ENCODE data around the gene YIPF6.
"Not testable (repeated sequence)": the region's sequence is repeated elsewhere in the genome, so short reads cannot be mapped to it uniquely, and the experiment has no call there.

GRCh38 chrX:68524680-68525079 is 25.8 kb downstream of the YIPF6 start:
- TF ChIP-seq, protein P1, sequence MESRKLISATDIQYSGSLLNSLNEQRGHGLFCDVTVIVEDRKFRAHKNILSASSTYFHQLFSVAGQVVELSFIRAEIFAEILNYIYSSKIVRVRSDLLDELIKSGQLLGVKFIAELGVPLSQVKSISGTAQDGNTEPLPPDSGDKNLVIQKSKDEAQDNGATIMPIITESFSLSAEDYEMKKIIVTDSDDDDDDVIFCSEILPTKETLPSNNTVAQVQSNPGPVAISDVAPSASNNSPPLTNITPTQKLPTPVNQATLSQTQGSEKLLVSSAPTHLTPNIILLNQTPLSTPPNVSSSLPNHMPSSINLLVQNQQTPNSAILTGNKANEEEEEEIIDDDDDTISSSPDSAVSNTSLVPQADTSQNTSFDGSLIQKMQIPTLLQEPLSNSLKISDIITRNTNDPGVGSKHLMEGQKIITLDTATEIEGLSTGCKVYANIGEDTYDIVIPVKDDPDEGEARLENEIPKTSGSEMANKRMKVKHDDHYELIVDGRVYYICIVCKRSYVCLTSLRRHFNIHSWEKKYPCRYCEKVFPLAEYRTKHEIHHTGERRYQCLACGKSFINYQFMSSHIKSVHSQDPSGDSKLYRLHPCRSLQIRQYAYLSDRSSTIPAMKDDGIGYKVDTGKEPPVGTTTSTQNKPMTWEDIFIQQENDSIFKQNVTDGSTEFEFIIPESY (CRISPR knock-in tag; IDR thresholded peaks at IDR 0.05): not testable (repeated sequence)
- TF ChIP-seq ZNF395 (CRISPR knock-in tag; IDR thresholded peaks at IDR 0.05); SMAD2 (IDR thresholded peaks at IDR 0.05; ENCODE audit: low read depth, low read length); NCOA6 (IDR thresholded peaks at IDR 0.05); MAFK (IDR thresholded peaks at IDR 0.05; ENCODE audit: low read length); DNMT1 (IDR thresholded peaks at IDR 0.05); ZNF444 (CRISPR knock-in tag; IDR thresholded peaks at IDR 0.05); E2F1 (CRISPR knock-in tag; IDR thresholded peaks at IDR 0.05); XRCC5 (IDR thresholded peaks at IDR 0.05; ENCODE audit: low read depth, low read length): not testable (repeated sequence)
- TF ChIP-seq, protein P2, sequence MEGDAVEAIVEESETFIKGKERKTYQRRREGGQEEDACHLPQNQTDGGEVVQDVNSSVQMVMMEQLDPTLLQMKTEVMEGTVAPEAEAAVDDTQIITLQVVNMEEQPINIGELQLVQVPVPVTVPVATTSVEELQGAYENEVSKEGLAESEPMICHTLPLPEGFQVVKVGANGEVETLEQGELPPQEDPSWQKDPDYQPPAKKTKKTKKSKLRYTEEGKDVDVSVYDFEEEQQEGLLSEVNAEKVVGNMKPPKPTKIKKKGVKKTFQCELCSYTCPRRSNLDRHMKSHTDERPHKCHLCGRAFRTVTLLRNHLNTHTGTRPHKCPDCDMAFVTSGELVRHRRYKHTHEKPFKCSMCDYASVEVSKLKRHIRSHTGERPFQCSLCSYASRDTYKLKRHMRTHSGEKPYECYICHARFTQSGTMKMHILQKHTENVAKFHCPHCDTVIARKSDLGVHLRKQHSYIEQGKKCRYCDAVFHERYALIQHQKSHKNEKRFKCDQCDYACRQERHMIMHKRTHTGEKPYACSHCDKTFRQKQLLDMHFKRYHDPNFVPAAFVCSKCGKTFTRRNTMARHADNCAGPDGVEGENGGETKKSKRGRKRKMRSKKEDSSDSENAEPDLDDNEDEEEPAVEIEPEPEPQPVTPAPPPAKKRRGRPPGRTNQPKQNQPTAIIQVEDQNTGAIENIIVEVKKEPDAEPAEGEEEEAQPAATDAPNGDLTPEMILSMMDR (IDR thresholded peaks at IDR 0.05 in 2 of 3, conservative IDR thresholded peaks at IDR 0.05 in 1 of 3; ENCODE audit: insufficient read depth in 2 of 3, low read depth in 1 of 3, low read length in 3 of 3): not testable (repeated sequence)
- TF ChIP-seq, protein P3, sequence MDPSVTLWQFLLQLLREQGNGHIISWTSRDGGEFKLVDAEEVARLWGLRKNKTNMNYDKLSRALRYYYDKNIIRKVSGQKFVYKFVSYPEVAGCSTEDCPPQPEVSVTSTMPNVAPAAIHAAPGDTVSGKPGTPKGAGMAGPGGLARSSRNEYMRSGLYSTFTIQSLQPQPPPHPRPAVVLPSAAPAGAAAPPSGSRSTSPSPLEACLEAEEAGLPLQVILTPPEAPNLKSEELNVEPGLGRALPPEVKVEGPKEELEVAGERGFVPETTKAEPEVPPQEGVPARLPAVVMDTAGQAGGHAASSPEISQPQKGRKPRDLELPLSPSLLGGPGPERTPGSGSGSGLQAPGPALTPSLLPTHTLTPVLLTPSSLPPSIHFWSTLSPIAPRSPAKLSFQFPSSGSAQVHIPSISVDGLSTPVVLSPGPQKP (CRISPR knock-in tag; IDR thresholded peaks at IDR 0.05): not testable (repeated sequence)
- TF ChIP-seq, protein P4, sequence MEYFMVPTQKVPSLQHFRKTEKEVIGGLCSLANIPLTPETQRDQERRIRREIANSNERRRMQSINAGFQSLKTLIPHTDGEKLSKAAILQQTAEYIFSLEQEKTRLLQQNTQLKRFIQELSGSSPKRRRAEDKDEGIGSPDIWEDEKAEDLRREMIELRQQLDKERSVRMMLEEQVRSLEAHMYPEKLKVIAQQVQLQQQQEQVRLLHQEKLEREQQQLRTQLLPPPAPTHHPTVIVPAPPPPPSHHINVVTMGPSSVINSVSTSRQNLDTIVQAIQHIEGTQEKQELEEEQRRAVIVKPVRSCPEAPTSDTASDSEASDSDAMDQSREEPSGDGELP (CRISPR knock-in tag; IDR thresholded peaks at IDR 0.05; ENCODE audit: borderline replicate concordance): not testable (repeated sequence)

All from K562 (cell line).